ENCODE results near the gene GLIS1.

GLIS1 gene

GRCh38 chr1:53736290-53736689, 2.7 kb downstream of the GLIS1 start:
- no peak for DNase-seq (ENCODE audit: low read depth, low spot score)

- DNase-seq (ENCODE audit: low read depth, low spot score) = no peak
Measured at GRCh38 chr1:53735681-53736080, 3.3 kb downstream of the GLIS1 start.

- no peak for DNase-seq (ENCODE audit: low read depth, low spot score)
Measured at GRCh38 chr1:53735261-53735660, 3.7 kb downstream of the GLIS1 start.

- DNase-seq (ENCODE audit: low read depth, low spot score) = no peak
Measured at GRCh38 chr1:53734650-53735211, 4.2 kb downstream of the GLIS1 start.

- no peak for DNase-seq (ENCODE audit: low read depth, low spot score)
Measured at GRCh38 chr1:53733975-53734649, 4.9 kb downstream of the GLIS1 start.

GRCh38 chr1:53733447-53733931, 5.5 kb downstream of the GLIS1 start:
- DNase-seq (ENCODE audit: low read depth, low spot score) = no peak

GRCh38 chr1:53732912-53733317, 6.0 kb downstream of the GLIS1 start:
- DNase-seq (ENCODE audit: low read depth, low spot score) = no peak

GRCh38 chr1:53732409-53732808, 6.6 kb downstream of the GLIS1 start:
- DNase-seq (ENCODE audit: low read depth, low spot score) = no peak

GRCh38 chr1:53731779-53732305, 7.1 kb downstream of the GLIS1 start:
- no peak for DNase-seq (ENCODE audit: low read depth, low spot score)

- no peak for DNase-seq (ENCODE audit: low read depth, low spot score)
Measured at GRCh38 chr1:53731043-53731600, 7.8 kb downstream of the GLIS1 start.

- DNase-seq (ENCODE audit: low read depth, low spot score) = no peak
Measured at GRCh38 chr1:53730224-53730865, 8.6 kb downstream of the GLIS1 start.

GRCh38 chr1:53729456-53730223, 9.3 kb downstream of the GLIS1 start:
- DNase-seq (ENCODE audit: low read depth, low spot score) = no peak

- no peak for DNase-seq (ENCODE audit: low read depth, low spot score)
Measured at GRCh38 chr1:53728702-53729455, 10.1 kb downstream of the GLIS1 start.

- DNase-seq (ENCODE audit: low read depth, low spot score) = no peak
Measured at GRCh38 chr1:53728196-53728595, 10.8 kb downstream of the GLIS1 start.

- DNase-seq (ENCODE audit: low read depth, low spot score) = no peak
Measured at GRCh38 chr1:53727461-53728092, 11.4 kb downstream of the GLIS1 start.

GRCh38 chr1:53726009-53726600, 12.9 kb downstream of the GLIS1 start:
- no peak for DNase-seq (ENCODE audit: low read depth, low spot score)

GRCh38 chr1:53725238-53725689, 13.7 kb downstream of the GLIS1 start:
- DNase-seq (ENCODE audit: low read depth, low spot score) = no peak

- DNase-seq (ENCODE audit: low read depth, low spot score) = no peak
Measured at GRCh38 chr1:53722025-53722424, 16.9 kb downstream of the GLIS1 start.

GRCh38 chr1:53721088-53721487, 17.9 kb downstream of the GLIS1 start:
- DNase-seq (ENCODE audit: low read depth, low spot score) = no peak

- no peak for DNase-seq (ENCODE audit: low read depth, low spot score)
Measured at GRCh38 chr1:53719469-53719868, 19.5 kb downstream of the GLIS1 start.

Measured in activated CD4-positive, CD25-positive, alpha-beta regulatory T cell treated with anti-CD3 and anti-CD28 coated beads, Interleukin-2, amount 50 U/mL, for 16 hours (primary cell).